ENCODE data around the gene CYSLTR1. TPM values are rescaled to one million over a fixed set of nuclear protein-coding genes. Genes with fewer than 3 reads are reported as not detected.

The CYSLTR1 gene
- total RNA-seq, 1 experiment from 2014 or later = not detected

DNA sequence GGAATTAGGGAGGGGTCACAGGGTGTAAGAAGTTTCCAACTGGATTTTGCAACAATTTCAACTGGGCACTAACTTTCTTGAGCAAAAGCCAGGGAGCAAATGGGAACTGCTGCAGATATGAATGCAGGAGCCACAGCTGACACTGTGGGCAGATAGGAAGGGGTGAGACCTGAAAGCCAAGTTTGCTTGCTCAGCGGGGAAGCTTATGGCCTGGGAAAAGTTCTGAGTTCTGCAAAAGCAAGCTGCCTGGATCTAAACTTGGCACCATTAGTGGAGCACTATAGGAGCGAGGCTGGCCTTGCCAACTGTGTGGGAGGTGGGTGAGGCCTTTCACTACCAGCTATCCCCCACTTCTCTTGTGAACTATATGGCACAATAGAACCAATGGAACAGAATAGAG, 11.1 kb downstream of the CYSLTR1 start:
- no peaks in the 10 kb centered on the region for H3K9me3 Mint-ChIP-seq (ENCODE audit: low read depth, unreplicated experiment)
- CTCF ChIA-PET = no interaction called here
- no peak overlapping the region for H3K27ac Mint-ChIP-seq (ENCODE audit: unreplicated experiment)
- H3K36me3 Mint-ChIP-seq (ENCODE audit: insufficient read depth, unreplicated experiment) = no peaks in the 10 kb centered on the region
- DNase-seq = no peak
- no peak overlapping the region for H3K4me3 Mint-ChIP-seq (ENCODE audit: low read depth, unreplicated experiment)
- BruUV-seq (replicated peaks) = no TSS peak
- H3K4me1 Mint-ChIP-seq (ENCODE audit: low read depth, unreplicated experiment) = no peaks in the 10 kb centered on the region
- TF ChIP-seq, protein P1, sequence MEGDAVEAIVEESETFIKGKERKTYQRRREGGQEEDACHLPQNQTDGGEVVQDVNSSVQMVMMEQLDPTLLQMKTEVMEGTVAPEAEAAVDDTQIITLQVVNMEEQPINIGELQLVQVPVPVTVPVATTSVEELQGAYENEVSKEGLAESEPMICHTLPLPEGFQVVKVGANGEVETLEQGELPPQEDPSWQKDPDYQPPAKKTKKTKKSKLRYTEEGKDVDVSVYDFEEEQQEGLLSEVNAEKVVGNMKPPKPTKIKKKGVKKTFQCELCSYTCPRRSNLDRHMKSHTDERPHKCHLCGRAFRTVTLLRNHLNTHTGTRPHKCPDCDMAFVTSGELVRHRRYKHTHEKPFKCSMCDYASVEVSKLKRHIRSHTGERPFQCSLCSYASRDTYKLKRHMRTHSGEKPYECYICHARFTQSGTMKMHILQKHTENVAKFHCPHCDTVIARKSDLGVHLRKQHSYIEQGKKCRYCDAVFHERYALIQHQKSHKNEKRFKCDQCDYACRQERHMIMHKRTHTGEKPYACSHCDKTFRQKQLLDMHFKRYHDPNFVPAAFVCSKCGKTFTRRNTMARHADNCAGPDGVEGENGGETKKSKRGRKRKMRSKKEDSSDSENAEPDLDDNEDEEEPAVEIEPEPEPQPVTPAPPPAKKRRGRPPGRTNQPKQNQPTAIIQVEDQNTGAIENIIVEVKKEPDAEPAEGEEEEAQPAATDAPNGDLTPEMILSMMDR (IDR thresholded peaks at IDR 0.05; ENCODE audit: unreplicated experiment) = no peak
- intact Hi-C loops (cut with micrococcal nuclease; ENCODE audit: unreplicated experiment) = no loop called here
- H3K27me3 Mint-ChIP-seq (ENCODE audit: unreplicated experiment) = no peaks in the 10 kb centered on the region

DNA sequence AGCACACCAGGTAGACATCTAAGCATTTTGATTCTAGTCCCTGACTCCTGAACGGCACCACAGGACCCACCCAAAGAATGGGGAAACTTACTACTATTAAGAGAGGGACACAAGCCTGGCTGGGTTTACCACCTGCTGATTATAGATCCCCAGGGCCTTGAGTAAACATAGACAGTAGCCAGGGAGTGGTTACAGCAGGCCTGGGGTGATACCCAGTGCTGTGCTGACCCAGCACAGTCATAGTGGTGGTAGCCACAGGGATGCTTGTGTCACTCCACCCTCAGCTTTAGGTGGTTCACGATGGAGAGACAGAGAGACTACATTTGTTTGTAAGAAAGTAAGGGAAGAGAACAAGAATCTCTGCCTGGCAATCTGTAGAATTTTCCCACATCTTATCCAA, 11.7 kb downstream of the CYSLTR1 start:
- Mint-ChIP-seq H3K36me3 (ENCODE audit: insufficient read depth, unreplicated experiment) (no peaks in the 10 kb centered on the region), H3K4me1 (ENCODE audit: low read depth, unreplicated experiment) (no peaks in the 10 kb centered on the region), H3K4me3 (ENCODE audit: low read depth, unreplicated experiment) (no peak overlapping the region), H3K27me3 (ENCODE audit: unreplicated experiment) (no peaks in the 10 kb centered on the region), H3K27ac (ENCODE audit: unreplicated experiment) (no peak overlapping the region), H3K9me3 (ENCODE audit: low read depth, unreplicated experiment) (no peaks in the 10 kb centered on the region)
- CTCF ChIA-PET = no interaction called here
- no peak for DNase-seq
- BruUV-seq (replicated peaks) = no TSS peak
- intact Hi-C loops (cut with micrococcal nuclease; ENCODE audit: unreplicated experiment) = no loop called here
- TF ChIP-seq, protein P1 (IDR thresholded peaks at IDR 0.05; ENCODE audit: unreplicated experiment) = no peak

DNA sequence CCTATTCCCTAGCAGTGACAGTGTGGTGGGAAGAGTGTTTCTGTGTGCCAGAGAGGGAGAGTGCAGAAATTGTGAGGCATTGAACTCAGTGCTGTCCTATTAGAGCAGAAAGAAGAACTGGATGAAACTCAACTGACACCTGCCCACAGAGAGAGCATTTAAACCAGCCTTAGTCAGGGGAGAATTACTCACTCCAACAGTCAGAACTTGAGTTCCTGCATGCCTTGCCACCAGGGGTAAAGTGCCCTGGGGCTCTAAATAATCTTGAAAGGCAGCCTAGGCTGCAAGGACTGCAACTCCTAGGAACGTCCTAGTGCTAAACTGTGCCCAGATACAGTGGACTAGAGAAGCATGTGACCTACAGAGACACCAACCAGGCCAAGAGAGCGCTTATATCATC, 12.8 kb downstream of the CYSLTR1 start:
- DNase-seq = no peak
- CTCF ChIA-PET = no interaction called here
- Mint-ChIP-seq H3K4me3 (ENCODE audit: low read depth, unreplicated experiment) (no peak overlapping the region), H3K27ac (ENCODE audit: unreplicated experiment) (no peak overlapping the region), H3K36me3 (ENCODE audit: insufficient read depth, unreplicated experiment) (no peaks in the 10 kb centered on the region), H3K27me3 (ENCODE audit: unreplicated experiment) (no peaks in the 10 kb centered on the region), H3K4me1 (ENCODE audit: low read depth, unreplicated experiment) (no peaks in the 10 kb centered on the region), H3K9me3 (ENCODE audit: low read depth, unreplicated experiment) (no peaks in the 10 kb centered on the region)
- intact Hi-C loops (cut with micrococcal nuclease; ENCODE audit: unreplicated experiment) = no loop called here
- no TSS peak for BruUV-seq (replicated peaks)
- TF ChIP-seq, protein P1 (IDR thresholded peaks at IDR 0.05; ENCODE audit: unreplicated experiment) = no peak

DNA sequence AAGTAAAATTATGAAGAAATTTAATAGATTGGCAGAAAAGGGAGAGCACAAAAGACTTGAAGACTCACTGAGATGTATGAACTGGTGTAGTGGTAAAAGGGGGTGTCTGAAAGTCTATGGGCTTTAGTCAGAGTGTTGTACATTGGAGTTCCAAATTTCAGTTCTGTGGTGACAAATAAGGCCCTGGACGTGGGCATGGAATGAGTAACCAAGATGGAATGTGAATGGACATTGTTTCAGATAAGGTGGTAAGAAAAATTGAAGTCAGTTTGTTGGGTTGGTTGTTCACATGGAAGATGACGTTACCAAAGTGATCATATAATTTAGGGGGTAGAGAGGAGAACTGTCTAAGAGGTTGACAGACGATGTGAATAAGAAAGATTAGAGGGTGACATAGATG, 13.9 kb downstream of the CYSLTR1 start:
- DNase-seq = no peak
- TF ChIP-seq, protein P1 (IDR thresholded peaks at IDR 0.05; ENCODE audit: unreplicated experiment) = no peak
- no peaks in the 10 kb centered on the region for H3K9me3 Mint-ChIP-seq (ENCODE audit: low read depth, unreplicated experiment)
- H3K4me3 Mint-ChIP-seq (ENCODE audit: low read depth, unreplicated experiment) = no peak overlapping the region
- BruUV-seq (replicated peaks) = no TSS peak
- no peaks in the 10 kb centered on the region for H3K27me3 Mint-ChIP-seq (ENCODE audit: unreplicated experiment)
- H3K36me3 Mint-ChIP-seq (ENCODE audit: insufficient read depth, unreplicated experiment) = no peaks in the 10 kb centered on the region
- intact Hi-C loops (cut with micrococcal nuclease; ENCODE audit: unreplicated experiment) = no loop called here
- H3K27ac Mint-ChIP-seq (ENCODE audit: unreplicated experiment) = no peak overlapping the region
- no peaks in the 10 kb centered on the region for H3K4me1 Mint-ChIP-seq (ENCODE audit: low read depth, unreplicated experiment)
- CTCF ChIA-PET = no interaction called here

DNA sequence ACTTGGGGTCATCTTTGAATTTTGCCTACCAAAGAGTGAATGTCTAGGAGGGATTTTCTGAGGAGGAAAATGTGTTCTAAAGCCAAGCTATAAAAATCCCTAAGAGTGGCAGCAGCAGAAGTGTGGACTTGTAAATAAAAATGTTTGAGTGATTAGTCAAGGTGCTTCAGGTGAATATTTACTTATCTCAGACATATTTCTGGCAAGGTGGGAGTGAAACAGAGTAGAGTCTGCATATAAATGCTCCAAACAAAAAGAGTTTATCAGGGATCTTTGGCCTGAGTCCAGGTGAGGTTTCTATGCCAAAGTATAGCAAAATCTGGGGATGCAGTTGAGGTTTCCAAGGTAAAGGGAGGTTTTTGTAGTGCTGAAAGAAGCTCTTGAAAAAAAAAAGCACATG, 19.7 kb downstream of the CYSLTR1 start:
- CTCF ChIA-PET = no interaction called here
- Mint-ChIP-seq H3K36me3 (ENCODE audit: insufficient read depth, unreplicated experiment) (no peaks in the 10 kb centered on the region), H3K9me3 (ENCODE audit: low read depth, unreplicated experiment) (no peaks in the 10 kb centered on the region), H3K4me1 (ENCODE audit: low read depth, unreplicated experiment) (no peaks in the 10 kb centered on the region), H3K4me3 (ENCODE audit: low read depth, unreplicated experiment) (no peak overlapping the region), H3K27ac (ENCODE audit: unreplicated experiment) (no peak overlapping the region), H3K27me3 (ENCODE audit: unreplicated experiment) (no peaks in the 10 kb centered on the region)
- intact Hi-C loops (cut with micrococcal nuclease; ENCODE audit: unreplicated experiment) = no loop called here
- BruUV-seq (replicated peaks) = no TSS peak
- TF ChIP-seq, protein P1 (IDR thresholded peaks at IDR 0.05; ENCODE audit: unreplicated experiment) = no peak
- no peak for DNase-seq
